Caco-2 (cell line): ENCODE data around the gene RPS24. TPM values are rescaled to one million over a fixed set of nuclear protein-coding genes. Genes with fewer than 3 reads are reported as not detected.

Experiments used
- BruUV-seq: library from RNA; stranded (reverse); fragments of 400-500 nt; replicated peaks from 2 replicates; lab custom pipeline; 2021; lab: Mats Ljungman, UMichigan
- CTCF ChIA-PET: fragments of 300-600 bp; sonication (Branson Sonifier 250); formaldehyde crosslinking; loops from one replicate; lab custom pipeline; 2022; ENCODE audit warnings: antibody characterized with exemption; lab: Charles Lee
- POLR2A ChIA-PET: fragments of 300-600 bp; sonication (Branson Sonifier 250); formaldehyde crosslinking; loops from one replicate; lab custom pipeline; 2022; ENCODE audit warnings: antibody characterized with exemption; lab: Charles Lee
- DNase-seq, 2 experiments: peaks; one replicate each; pipeline versions ENCODE4 v3.0.0 to v3.0.0-alpha.2; 2020 to 2022
- H3K27me3 ChIP-seq: replicated peaks from 2 replicates; pipeline ENCODE4 v1.6.0; 2011; ENCODE audit warnings: low read length; ENCODE audit not compliant: control insufficient read depth, insufficient read depth
- H3K36me3 ChIP-seq: 2 replicates; pipeline ENCODE4 v1.5.1; 2011; ENCODE audit warnings: low read length; ENCODE audit not compliant: control insufficient read depth, insufficient read depth
- H3K4me1 ChIP-seq: fragments of 250-450 bp; sonication (Bioruptor Pico); 2 replicates; pipeline ENCODE4 v1.5.1; 2020; ENCODE audit warnings: mild to moderate bottlenecking
- H3K4me3 ChIP-seq: 2 replicates; pipeline ENCODE4 v1.5.1; 2011; ENCODE audit warnings: low read depth, mild to moderate bottlenecking, control low read depth, low read length
- H3K9me3 ChIP-seq: fragments of 250-450 bp; sonication (Bioruptor Pico); 2 replicates; pipeline ENCODE4 v1.5.1; 2020; ENCODE audit warnings: mild to moderate bottlenecking, moderate library complexity
- H3K27ac Mint-ChIP-seq: one replicate; pipeline ENCODE4 v1.8.0; 2022; ENCODE audit warnings: mixed read lengths; ENCODE audit not compliant: unreplicated experiment
- H3K27me3 Mint-ChIP-seq: one replicate; pipeline ENCODE4 v1.8.0; 2022; ENCODE audit warnings: mixed read lengths; ENCODE audit not compliant: insufficient read depth, unreplicated experiment
- H3K36me3 Mint-ChIP-seq: one replicate; pipeline ENCODE4 v1.8.0; 2022; ENCODE audit warnings: mild to moderate bottlenecking, mixed read lengths; ENCODE audit not compliant: insufficient read depth, unreplicated experiment
- H3K4me1 Mint-ChIP-seq: one replicate; pipeline ENCODE4 v1.8.0; 2022; ENCODE audit warnings: low read depth, mixed read lengths; ENCODE audit not compliant: unreplicated experiment
- H3K4me3 Mint-ChIP-seq: one replicate; pipeline ENCODE4 v1.8.0; 2022; ENCODE audit warnings: mild to moderate bottlenecking, moderate library complexity, mixed read lengths; ENCODE audit not compliant: unreplicated experiment
- H3K9me3 Mint-ChIP-seq: one replicate; pipeline ENCODE4 v1.8.0; 2022; ENCODE audit warnings: mixed read lengths; ENCODE audit not compliant: unreplicated experiment
- intact Hi-C: fragments of 100-400 bp; cut with micrococcal nuclease; formaldehyde crosslinking; loops from one replicate; pipeline ENCODE4 v1.10.0; 2022; ENCODE audit not compliant: unreplicated experiment
- total RNA-seq: library from RNA; stranded (reverse); gene quantifications from 2 replicates; pipeline ENCODE4 v1.2.3, GENCODE V29; 2022
- TF ChIP-seq, protein P1 (sequence below), 2 experiments: fragments of 200-600 bp in 1 of 2; IDR thresholded peaks; 1 replicate in 1 of 2; 2 replicates in 1 of 2; pipeline versions ENCODE4 v1.5.1 to v1.8.0; 2011 to 2022; ENCODE audit warnings: antibody characterized with exemption in 1 of 2, control low read depth in 1 of 2, inconsistent platforms in 1 of 2, low read depth in 1 of 2, low read length in 1 of 2, mild to moderate bottlenecking in 1 of 2, moderate library complexity in 1 of 2; ENCODE audit not compliant: insufficient read depth in 1 of 2, severe bottlenecking in 1 of 2, unreplicated experiment in 1 of 2

Gene RPS24
- total RNA-seq, 1 experiment from 2014 or later, result 2,311 TPM

DNA sequence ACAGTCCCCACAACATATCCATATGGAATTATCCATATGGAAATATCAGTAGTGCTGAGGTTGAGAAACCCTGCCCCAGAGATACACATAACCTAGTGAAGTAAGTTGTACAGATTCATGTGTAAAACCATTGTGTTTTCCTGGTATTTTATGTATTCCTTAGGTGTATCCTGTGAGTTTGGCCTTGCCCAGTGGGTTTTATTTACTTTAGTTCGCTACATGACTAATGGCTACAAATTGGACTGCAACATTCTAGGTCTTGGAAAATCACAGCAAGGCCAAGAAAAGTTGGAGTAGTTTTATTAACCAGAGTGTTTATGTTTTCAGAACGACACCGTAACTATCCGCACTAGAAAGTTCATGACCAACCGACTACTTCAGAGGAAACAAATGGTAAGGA lies 1.4 kb downstream of the RPS24 start:
- H3K4me1 Mint-ChIP-seq, result peaks cover 16% of the 10 kb centered on the region
- Histone ChIP-seq H3K36me3 (peaks cover 12% of the 10 kb centered on the region), H3K9me3 (no peaks in the 10 kb centered on the region), H3K4me1 (peaks cover 16% of the 10 kb centered on the region), H3K27me3 (no peaks in the 10 kb centered on the region), H3K4me3 (peak overlapping the region; percentile 65)
- H3K9me3 Mint-ChIP-seq, result no peaks in the 10 kb centered on the region
- intact Hi-C loops, result no loop called here
- CTCF ChIA-PET, result no interaction called here
- H3K4me3 Mint-ChIP-seq, result peak overlapping the region; percentile 92
- H3K36me3 Mint-ChIP-seq, result peaks cover 67% of the 10 kb centered on the region
- no TSS peak for BruUV-seq
- DNase-seq, result no peak
- POLR2A ChIA-PET, result no interaction called here
- peak overlapping the region; percentile 91 for H3K27ac Mint-ChIP-seq
- TF ChIP-seq, protein P1, sequence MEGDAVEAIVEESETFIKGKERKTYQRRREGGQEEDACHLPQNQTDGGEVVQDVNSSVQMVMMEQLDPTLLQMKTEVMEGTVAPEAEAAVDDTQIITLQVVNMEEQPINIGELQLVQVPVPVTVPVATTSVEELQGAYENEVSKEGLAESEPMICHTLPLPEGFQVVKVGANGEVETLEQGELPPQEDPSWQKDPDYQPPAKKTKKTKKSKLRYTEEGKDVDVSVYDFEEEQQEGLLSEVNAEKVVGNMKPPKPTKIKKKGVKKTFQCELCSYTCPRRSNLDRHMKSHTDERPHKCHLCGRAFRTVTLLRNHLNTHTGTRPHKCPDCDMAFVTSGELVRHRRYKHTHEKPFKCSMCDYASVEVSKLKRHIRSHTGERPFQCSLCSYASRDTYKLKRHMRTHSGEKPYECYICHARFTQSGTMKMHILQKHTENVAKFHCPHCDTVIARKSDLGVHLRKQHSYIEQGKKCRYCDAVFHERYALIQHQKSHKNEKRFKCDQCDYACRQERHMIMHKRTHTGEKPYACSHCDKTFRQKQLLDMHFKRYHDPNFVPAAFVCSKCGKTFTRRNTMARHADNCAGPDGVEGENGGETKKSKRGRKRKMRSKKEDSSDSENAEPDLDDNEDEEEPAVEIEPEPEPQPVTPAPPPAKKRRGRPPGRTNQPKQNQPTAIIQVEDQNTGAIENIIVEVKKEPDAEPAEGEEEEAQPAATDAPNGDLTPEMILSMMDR (IDR thresholded peaks at IDR 0.05; ENCODE audit: insufficient read depth in 1 of 2, low read depth in 1 of 2, low read length in 1 of 2, severe bottlenecking in 1 of 2, unreplicated experiment in 1 of 2), result no peak
- H3K27me3 Mint-ChIP-seq, result no peaks in the 10 kb centered on the region

- ChIA-PET POLR2A (no interaction called here), CTCF (no interaction called here)
- Histone ChIP-seq H3K27me3 (no peaks in the 10 kb centered on the region), H3K4me3 (peak overlapping the region; percentile 65; the same call in 1 of the 2 replicates), H3K4me1 (peaks cover 16% of the 10 kb centered on the region), H3K36me3 (peaks cover 12% of the 10 kb centered on the region), H3K9me3 (no peaks in the 10 kb centered on the region)
- Mint-ChIP-seq H3K27ac (peak overlapping the region; percentile 29), H3K27me3 (no peaks in the 10 kb centered on the region), H3K4me3 (peak overlapping the region; percentile 92), H3K9me3 (no peaks in the 10 kb centered on the region), H3K4me1 (peaks cover 16% of the 10 kb centered on the region), H3K36me3 (peaks cover 71% of the 10 kb centered on the region)
- TF ChIP-seq, protein P1 (IDR thresholded peaks at IDR 0.05; ENCODE audit: insufficient read depth in 1 of 2, low read depth in 1 of 2, low read length in 1 of 2, severe bottlenecking in 1 of 2, unreplicated experiment in 1 of 2), result no peak
- DNase-seq, result no peak
- intact Hi-C loops, result no loop called here
- BruUV-seq, result no TSS peak
These were observed 1.8 kb downstream of the RPS24 start for GRCh38 chr10:78035437-78035836.

DNA sequence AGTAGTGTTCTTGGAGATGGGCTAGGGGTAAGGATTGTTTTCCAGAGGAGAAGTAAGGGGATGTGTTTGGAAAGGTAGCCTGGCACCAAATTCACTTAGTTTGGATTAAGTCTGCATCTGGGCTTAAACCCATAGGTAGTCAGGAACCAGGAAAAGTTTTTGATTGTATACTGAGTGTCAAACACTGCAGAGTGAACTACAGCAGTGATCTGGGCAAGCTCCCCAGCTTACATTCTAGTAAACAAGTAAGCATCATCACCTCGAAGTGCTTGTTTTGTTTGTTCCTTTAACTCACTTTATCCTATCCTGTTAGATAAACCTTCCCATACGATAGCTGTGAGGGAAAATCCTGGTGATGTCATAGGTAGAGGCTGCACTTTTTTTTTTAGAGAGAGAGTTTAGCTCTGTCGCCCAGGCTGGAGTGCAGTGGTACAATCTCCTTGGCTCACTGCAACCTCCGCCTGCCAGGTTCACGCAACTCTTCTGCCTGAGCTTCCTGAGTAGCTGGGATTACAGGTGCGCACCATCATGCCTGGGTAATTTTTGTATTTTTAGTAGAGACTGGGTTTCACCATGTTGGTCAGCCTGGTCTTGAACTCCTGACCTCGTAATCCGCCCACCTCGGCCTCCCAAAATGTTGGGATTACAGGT lies 2.4 kb downstream of the RPS24 start:
- peaks cover 16% of the 10 kb centered on the region for H3K4me1 ChIP-seq
- peak overlapping the region; percentile 29 for H3K27ac Mint-ChIP-seq
- intact Hi-C loops, result no loop called here
- H3K4me3 Mint-ChIP-seq, result peak overlapping the region; percentile 92
- ChIA-PET POLR2A (interaction anchor here (0.7 to 0.8 kb wide), 2 partner anchors 11 to 449 kb away, joined by 4 to 5 read pairs; no protein-coding TSS in a partner anchor), CTCF (no interaction called here)
- H3K36me3 ChIP-seq, result peaks cover 14% of the 10 kb centered on the region
- H3K36me3 Mint-ChIP-seq, result peaks cover 77% of the 10 kb centered on the region
- no peaks in the 10 kb centered on the region for H3K9me3 ChIP-seq
- DNase-seq, result no peak
- H3K27me3 Mint-ChIP-seq, result no peaks in the 10 kb centered on the region
- H3K27me3 ChIP-seq, result no peaks in the 10 kb centered on the region
- H3K9me3 Mint-ChIP-seq, result no peaks in the 10 kb centered on the region
- TF ChIP-seq, protein P1 (IDR thresholded peaks at IDR 0.05; ENCODE audit: insufficient read depth in 1 of 2, low read depth in 1 of 2, low read length in 1 of 2, severe bottlenecking in 1 of 2, unreplicated experiment in 1 of 2), result no peak
- no TSS peak for BruUV-seq
- H3K4me3 ChIP-seq, result no peak overlapping the region
- H3K4me1 Mint-ChIP-seq, result peaks cover 20% of the 10 kb centered on the region
